Activated CD4-positive, CD25-positive, alpha-beta regulatory T cell treated with anti-CD3 and anti-CD28 coated beads, Interleukin-2, amount 50 U/mL, for 24 hours (primary cell): Measurements from ENCODE around the gene SPSB3.

Experiments
- ATAC-seq, 2 donors: fragments of 150-1000 bp; cut with Tn5 transposase; one replicate each; pipeline ENCODE4 v1.10.0; 2021; ENCODE audit warnings: mild to moderate bottlenecking in 1 of 2, moderate library complexity in 1 of 2

Gene SPSB3

DNA sequence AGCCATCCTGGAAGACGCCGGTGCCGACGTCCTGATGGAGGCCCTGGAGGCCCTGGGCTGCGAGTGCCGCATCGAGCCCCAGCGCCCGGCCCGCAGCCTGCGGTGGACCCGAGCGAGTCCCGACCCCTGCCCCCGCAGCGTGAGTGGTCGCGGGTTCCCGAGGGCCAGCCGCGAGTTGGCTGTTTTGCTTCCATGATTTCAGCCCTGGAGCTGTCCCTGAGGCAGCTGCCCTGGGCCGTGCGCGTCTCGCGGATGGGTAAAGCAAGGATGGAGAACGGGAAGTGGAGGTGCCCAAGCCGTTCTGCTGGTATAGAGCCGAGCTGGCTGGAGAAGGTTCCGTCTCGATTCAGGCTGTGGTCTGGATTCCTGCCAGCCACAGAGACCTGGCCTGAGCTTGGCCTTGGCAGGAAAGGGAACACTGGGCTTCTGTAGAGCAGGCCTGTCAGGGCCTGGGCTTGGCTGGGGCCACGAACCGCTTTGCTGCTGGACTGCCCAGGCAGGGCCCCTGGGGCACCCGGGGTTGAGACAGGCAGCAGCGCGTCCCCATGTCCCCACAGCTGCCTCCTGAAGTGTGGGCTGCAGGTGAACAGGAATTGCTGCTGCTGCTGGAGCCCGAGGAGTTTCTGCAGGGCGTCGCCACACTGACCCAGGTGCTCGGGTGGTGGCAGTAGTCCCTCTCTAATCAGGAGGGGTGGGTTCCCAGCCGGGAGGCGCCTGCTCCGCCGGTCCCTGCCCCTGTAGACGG lies 8.5 kb downstream of the SPSB3 start:
- no peak for ATAC-seq

DNA sequence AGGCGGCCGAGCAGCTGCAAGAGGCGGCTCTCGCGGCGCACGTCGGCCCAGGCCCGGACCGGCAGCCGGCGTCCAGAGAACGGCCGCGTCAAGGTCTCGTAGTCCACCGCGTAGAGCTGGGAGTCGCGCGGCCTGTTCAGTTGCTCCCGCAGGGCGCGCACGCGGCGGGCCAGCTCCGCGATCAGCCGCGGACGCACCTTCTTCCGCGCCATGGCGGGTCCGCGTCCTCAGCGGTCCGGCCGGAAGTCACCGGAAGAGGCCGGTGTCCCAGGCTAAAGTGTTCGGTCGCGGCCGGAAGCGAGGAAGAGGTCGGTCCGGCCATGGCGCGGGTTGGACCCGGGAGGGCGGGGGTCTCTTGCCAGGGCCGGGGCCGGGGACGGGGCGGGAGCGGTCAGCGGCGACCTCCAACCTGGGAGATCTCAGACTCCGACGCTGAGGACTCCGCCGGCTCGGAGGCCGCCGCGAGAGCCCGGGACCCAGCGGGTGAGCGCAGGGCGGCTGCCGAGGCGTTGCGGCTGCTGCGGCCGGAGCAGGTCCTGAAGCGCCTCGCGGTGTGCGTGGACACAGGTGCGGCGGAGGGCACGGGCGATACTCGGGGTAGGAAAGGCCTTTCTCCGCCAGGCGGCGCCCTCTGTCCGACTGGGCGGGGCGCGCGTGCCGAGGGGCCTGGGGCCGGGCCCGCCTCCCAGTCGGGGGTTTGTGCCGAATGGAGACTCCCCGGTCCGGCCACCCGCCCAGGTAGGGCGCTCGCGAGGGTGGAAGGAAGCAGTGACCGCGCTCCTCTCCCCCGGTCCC lies 9.3 kb downstream of the SPSB3 start, which contains the start of gene MRPS34:
TSS of gene MRPS34 (minus strand) at position 227 of the 795 bp plus-strand sequence. CDS start at position 212, 15 bp downstream.
- peak; percentile 52 for ATAC-seq

DNA sequence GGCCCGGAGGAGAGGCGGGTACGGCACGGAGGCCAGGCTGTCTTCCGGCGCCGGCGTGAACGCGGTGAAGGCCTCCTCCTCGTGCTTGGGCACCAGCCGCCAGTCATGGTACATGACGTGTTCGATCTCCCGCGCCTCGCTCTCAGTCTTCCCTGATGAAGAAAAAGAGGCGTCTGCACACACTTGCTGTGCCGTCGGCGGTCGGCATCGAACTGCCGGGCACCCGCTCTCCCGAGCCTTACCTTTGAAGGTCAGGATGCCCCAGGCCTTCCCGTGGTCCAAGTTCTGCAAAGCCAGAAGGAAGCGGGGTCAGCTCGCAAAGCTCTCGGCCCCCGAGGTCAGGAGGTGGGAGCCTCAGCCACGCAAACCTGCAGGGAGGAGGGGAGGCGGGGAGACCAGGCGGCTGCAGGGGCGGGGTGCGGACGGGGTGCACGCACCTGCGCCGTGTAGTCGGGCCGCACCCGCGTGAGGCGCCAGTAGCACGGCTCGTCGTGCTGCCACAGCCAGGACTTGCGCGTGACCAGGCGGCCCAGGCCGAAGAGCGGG lies 9.9 kb downstream of the SPSB3 start, which contains the start of gene EME2:
TSS of gene EME2 (plus strand) at position 449 of the 546 bp plus-strand sequence. CDS start 418 bp downstream, outside the sequence.
- peak; percentile 22 for ATAC-seq

DNA sequence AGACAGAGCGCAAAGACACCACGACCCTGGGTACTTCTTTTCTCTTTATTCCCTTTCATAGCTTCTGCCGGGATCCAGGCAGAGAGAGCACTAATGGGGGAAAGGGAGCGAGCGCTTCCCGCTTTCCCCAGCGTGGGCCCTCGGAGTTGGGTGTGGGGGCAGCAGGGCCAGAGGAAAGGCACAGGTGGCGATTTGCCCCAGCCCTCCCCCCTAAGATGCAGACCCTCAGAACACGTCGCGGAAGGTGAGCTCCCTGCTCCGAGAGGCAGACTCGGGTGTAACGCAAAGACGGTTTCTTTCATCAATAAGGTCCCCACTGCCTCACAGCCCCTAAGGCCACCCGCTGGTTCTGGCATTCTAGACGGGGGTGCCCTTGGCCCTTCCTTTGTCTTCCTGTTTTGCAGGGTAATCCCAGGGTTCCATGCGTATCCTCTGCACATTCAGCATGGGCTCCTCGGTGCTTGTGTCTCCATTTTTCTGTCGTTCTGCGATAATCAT lies 10.5 kb downstream of the SPSB3 start:
- ATAC-seq = no peak

DNA sequence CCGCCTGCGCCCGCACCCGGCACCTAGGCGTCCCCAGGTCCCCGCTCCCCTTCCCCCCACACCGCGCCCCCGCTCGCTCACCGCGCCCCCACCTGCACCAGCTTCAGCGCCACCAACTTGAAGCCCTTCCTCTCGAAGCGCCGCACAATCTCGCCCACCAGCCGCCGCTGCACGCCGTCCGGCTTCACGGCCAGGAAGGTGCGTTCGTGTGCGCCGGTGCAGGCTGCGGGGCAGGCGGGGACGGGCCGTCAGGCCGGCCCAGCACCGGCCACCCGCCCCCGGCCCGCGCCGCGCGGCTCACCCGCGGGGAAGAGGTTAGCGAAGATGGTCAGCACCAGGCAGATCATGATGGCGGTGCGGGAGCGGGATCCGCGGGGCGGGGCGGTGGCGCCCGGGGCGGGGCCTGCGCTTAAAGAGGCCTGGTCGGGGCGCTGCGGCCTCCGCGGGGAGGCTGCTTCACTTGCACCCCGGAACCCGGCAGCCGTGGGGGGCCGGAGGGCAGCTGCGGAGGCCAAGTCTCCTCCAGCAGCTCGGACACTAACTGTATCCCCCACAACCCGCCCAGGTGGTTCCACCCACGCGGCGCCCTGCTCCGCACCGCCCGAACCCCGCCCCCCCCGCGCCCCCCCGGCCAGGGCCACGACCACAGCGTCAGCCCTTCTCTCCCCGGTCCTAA lies 11.0 kb downstream of the SPSB3 start, which contains the start of gene NME3:
TSS of gene NME3 (minus strand) at position 356 of the 676 bp plus-strand sequence. CDS start at position 347, 9 bp downstream.
- ATAC-seq = peak; percentile 57 to 62

DNA sequence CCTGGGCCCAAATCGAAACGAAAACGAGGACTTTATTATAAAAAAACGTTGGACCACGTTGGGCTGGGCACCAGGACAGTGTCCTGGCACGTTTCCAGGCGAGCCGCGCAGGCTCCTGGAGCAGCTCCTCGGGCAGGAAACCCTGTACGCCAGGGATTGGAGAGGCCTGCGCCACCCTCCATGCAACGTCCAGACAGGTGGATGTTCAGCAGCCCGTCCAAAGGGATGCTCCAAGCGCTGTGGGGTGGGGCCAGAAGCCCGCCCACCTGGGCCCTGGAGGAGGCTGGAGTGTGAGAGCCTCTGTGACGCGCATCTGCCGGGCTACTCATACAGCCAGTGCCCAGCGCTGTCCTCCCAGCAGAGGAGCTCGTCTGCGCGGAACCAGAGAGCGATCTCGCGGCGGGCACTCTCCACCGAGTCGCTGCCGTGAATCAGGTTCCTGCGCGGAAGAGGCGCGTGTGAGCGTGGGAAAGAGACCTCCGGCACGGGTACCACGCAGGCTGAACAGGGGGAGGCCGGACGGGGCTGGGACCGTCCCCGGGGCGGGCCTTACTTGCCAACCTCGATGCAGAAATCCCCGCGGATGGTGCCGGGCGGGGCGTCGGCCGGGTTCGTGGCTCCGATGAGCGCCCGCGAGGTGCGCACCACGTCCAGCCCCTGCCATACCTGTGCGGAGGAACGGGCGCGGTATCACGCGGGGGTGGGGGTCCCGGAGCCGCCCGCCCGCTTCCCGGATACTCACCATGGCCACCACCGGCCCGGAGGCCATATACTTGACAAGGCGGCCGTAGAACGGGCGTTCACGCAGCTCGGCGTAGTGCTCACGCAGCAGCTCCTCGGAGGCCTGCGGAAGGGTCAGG lies 11.8 kb downstream of the SPSB3 start:
- peak; percentile 17 to 22 for ATAC-seq

DNA sequence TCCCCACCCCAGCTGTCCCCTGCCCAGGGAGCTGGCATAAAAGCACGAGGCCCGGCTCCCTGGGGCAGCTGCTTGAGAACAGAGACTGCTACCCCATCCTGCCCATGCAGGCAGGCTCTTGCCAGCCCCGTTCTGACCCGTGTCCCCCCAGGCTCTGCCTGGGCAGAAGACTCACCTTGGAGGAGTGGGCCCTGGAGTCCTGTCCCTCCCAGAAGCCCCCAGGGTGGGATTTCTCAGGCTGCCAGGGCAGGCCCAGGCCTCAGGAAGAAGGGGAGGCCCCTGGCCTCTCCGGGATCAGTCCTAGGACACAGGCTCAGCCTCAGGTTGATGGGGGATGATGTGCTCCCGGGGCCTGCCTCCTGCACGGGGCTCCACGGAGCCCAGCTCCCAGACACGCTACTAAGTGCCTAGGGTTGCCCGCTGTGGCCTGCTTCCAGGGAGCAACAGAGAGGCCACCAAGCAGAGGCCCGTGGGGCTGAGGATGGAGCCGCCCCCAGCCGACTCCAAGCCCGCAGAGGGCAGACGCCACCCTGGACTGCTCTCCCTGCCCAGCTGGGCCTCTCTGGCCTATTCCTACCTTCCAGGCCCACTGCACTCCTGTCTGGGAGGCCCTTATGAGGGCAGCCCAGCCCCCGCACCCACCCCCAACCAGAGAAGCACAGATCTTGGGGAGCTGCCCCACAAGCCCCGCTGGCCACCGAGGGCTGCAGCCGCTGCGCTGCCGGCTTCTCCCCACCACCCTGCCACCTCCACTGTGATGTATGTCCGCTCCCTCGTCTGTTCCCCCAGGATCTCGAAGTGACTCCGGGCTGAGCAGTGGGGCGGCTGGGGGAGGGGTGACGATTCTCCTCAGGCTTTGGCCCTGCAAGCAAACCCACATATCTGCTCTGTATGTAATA lies 12.7 kb downstream of the SPSB3 start:
- ATAC-seq = no peak

DNA sequence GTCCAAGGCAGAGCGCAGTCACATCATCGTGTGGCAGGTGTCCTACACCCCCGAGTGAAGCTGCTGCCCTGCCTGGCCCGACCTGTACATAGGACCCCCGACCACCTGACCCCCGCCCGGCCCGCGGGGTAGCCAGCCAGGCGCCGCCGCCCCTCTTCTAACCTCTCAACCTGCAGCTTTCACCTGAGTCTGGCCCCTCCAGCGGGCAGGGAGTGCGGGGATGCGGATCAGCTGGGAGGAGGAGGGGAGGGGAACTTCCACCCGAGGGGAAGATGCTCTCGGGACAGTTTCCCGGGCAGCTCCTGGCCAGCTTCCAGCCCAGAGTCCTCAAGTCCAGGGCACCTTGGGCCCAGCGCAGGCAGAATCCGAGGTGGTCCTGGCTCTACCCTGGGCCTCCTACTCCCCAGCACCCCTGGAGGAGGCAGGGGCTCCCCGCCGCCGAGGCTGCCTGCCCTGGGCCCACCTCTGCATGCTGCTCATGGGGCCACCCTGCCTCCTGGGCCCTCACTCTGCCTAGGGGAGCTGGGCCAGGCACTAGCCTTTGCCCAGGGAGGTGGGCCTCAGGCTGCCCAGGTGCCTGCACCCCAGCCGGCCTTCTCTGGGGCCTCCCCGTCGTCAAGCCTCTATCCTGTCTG lies 13.5 kb downstream of the SPSB3 start:
- ATAC-seq = no peak

DNA sequence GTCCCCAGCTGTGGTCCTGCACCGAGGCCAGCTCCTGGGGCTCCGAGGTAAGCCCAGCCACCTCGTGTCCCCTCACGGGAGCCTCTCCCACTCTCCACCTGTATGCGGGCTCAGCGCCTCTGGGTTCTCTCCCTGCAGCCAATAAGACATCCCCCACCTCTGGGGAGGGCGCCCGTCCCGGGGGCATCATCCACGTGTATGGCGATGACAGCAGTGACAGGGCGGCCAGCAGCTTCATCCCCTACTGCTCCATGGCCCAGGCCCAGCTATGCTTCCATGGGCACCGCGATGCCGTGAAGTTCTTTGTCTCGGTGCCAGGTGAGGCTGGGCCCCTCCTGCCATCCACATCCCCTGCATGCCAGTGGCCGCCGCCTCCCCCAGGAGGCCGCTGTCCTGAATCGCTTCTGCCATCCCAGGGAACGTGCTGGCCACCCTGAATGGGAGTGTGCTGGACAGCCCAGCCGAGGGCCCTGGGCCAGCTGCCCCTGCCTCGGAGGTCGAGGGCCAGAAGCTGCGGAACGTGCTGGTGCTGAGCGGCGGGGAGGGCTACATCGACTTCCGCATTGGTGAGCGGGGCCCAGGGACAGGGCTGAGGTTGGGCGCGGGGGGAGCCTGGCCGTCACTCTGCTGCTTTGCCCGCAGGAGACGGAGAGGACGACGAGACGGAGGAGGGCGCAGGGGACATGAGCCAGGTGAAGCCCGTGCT lies 14.2 kb downstream of the SPSB3 start:
- no peak for ATAC-seq

DNA sequence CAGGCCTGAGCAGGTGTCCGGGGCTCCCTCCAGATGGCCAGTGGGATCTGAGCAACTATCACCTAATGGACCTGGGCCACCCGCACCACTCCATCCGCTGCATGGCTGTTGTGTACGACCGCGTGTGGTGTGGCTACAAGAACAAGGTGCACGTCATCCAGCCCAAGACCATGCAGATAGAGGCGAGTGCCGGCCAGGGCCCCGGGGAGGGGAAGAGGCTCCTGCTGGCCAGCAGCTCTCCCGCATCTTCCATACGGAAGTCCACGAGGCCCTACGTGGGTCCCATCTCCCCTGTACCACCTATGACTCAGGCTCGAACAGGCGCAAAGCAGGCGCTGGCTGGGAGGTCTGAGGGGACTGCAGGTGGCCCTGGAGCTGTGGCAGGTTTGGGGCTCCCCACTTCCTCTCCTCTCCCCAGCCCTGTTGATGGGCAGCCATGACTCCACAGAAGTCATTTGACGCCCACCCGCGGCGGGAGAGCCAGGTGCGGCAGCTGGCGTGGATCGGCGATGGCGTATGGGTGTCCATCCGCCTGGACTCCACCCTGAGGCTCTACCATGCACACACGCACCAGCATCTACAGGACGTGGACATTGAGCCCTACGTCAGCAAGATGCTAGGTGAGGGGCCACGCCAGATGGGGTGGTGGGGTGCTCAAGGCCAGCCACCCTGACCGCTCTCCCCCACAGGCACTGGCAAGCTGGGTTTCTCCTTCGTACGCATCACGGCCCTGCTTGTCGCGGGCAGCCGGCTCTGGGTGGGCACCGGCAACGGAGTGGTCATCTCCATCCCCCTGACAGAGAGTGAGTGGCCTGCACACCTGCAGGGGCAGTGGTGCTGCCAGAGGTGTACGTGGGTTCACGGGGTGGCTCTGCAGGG lies 15.0 kb downstream of the SPSB3 start:
- no peak for ATAC-seq

DNA sequence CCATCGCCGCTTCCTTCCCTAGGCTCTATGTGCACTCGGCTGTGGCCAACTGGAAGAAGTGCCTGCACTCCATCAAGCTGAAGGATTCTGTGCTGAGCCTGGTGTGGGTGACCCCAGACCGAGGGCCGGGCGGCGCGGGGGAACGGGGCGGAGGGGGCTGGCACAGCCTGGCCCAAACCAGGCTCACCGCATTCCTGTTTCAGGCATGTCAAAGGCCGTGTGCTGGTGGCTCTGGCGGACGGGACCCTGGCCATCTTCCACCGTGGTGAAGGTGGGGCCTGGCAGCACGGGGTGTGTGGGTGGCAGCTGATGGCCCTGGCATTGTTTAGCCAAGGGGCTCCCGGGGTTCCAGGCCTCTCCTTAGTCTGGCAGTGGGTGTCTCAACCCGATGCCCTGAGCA lies 15.7 kb downstream of the SPSB3 start:
- no peak for ATAC-seq

DNA sequence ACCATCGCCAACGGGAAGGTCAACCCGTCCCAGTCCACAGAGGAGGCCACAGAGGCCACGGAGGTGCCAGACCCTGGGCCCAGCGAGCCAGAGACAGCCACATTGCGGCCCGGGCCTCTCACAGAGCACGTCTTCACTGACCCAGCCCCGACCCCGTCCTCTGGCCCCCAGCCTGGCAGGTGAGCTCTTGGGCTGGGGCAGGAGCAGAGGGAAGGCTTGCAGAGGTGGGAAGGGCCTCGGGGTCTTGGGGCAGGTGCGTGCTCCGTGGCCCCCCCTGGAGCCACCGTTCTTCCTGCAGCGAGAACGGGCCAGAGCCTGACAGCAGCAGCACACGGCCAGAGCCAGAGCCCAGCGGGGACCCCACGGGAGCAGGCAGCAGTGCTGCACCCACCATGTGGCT lies 16.1 kb downstream of the SPSB3 start:
- ATAC-seq = no peak

DNA sequence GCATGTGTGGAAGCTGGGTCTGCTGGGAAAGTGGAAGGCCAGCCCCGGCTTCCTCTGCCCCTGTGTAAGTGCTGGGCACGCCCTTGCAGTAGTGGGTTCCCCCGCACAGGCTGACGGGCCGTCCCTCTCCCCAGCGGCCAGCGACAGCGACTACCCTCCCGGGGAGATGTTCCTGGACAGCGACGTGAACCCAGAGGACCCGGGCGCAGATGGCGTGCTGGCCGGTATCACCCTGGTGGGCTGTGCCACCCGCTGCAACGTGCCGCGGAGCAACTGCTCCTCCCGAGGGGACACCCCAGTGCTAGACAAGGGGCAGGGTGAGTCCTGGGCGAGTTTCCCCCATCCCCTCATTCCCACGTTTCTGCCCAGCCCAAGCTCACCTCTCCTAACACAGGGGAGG lies 16.5 kb downstream of the SPSB3 start:
- ATAC-seq = no peak

DNA sequence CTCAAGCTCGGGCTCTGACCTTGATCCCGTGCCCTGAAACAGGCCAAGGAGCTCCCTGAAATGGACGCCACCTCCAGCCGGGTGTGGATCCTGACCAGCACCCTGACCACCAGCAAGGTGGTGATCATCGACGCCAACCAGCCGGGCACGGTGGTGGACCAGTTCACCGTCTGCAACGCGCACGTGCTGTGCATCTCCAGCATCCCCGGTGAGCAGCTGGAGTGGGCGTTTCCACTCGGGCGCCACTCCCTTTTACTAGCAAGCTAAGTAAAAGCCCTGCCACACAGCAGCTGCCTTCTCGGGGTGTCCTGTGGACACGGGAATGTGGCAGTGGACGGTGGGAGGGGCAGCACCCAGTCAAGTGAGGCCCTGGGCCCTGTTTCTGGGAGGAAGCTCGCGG lies 17.4 kb downstream of the SPSB3 start:
- ATAC-seq = no peak

DNA sequence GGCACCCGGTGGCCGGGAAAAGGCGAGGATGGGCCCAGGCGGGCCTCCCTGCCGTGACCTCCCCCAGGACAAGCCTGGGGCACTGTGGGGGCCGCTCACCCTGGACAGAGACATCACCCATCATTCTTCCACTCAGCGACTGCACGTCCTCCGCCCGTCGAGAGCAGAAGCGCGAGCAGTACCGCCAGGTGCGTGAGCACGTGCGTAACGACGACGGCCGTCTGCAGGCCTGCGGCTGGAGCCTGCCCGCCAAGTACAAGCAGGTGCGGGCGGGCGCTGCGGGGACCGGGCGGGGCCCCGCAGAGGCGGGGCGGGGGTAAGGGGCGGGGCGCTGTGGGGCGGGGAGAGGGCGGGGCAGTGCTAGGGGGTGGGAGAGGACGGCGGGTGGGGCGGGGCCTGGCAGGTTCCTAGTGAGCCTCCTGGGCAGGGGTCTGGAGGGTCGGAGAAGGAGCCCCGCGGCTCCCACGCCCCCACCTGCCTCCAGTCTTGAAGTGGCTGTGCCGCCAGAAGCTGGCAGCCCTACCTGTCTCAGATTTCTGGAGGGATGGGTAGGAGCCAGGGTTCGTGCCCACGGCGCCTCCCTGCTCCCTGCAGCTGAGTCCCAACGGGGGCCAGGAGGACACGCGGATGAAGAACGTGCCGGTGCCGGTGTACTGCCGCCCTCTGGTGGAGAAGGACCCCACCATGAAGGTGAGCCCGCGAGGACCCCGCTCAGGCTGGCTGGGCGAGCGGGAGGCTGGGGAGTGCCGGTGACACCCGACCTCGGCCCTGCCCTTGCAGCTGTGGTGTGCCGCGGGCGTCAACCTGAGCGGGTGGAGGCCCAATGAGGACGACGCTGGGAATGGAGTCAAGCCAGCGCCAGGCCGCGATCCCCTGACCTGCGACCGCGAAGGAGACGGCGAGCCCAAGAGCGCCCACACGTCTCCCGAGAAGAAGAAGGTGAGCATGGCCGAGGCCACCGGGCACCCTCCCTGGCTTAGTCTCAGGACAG lies 18.6 kb downstream of the SPSB3 start:
- ATAC-seq = no peak

DNA sequence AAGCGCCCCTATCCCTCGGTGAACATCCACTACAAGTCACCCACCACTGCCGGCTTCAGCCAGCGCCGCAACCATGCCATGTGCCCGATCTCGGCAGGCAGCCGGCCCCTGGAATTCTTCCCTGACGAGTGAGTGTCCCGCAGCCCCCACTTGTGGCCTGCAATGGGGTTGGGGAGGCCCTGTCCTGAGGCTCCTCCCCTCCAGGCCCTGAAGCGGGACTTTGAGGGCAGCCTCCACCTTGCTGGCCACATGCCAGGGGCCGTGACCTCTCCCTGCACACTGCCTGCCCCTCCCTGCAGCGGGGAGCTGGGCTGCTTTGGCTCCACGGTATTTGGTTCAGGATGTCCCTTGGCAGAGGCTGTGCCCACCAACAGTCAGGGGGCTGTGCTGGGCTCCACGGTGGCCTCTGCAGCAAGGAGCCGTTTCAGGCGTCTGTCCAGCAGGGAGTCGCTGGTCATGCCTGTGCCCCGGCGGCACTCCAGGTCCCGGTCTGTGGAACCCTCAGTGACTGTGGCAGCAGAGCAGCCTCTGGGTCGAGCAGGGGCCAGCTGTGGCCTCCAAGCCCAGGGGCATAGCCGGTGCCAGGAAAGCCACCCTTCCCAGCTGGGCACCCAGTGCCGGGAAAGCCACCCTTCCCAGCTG lies 19.4 kb downstream of the SPSB3 start:
- no peak for ATAC-seq
